DMS114 treated with DMSO at 0.1 percent for 48 hours (cell line): ENCODE results near the gene RSPH4A.
"Not testable (repeated sequence)": the region's sequence is repeated elsewhere in the genome, so short reads cannot be mapped to it uniquely, and the experiment has no call there.

Experiments
- DNase-seq: peaks from one replicate; lab custom pipeline; 2025; ENCODE audit not compliant: unreplicated experiment; lab: John Stamatoyannopoulos, UW

The RSPH4A gene

GRCh38 chr6:116615937-116616736 lies at the start of gene RSPH4A:
RSPH4A (plus strand) TSS chr6:116616479; CDS start chr6:116616624, 145 bp downstream.
- peak; percentile 98 for DNase-seq

DNA sequence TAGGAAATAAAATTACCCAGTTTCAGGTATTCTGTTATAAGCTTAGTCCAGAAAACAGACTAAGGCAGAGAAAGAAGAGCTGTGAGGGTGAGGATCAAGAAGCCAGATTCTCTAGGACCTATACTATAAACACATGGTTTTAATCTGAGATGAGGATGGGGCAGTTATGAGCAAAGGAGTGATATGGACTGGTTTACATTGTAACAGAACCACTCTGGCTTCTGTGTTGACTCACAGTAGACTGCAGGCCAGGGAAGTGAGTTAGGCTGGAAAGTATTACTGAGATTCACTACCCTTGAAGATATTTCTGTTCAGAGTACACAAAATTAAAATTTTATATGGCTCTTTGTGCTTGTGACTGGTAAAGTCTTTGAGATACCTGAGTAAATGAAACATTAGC lies 48.2 kb upstream of the RSPH4A start:
- DNase-seq = no peak

DNA sequence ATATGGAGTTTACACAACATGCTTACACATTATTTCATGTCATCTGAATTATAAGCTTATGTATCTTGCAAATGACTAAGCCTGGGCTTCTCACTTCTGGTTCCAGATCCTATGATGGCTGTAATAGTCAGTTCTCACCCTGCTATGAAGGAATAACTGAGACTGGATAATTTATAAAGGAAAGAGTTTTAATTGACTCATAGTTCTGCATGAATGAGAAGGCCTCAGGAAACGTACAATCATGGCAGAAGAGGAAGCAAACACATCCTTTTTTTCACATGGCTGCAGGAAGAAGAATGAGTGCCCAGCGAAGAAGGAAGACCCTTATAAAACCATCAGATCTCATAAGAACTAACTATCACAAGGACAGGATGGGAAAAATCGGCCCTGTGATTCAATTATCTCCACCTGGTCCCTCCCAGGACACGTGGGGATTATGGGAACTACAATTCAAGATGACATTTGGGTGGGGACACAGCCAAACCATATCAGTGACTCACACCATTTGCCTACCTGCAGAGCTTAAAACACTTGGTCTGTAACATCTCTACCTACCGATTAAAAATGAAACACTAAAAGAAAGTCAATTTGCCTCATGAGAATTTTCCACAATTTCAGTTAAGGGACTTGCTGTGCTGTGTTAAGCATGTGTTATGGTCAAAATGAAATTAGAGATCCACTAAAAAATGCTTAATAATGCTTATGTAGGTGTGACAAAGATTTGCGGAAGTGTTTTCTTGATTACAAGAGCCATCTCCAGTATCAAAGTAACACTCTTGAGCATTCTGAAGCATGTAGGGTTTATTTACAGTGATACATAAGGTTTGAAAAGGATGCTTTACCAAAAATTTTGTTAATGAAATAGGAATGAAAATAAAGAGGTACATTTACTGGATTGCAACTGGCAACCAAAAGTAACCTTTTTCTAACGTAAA lies 47.2 kb upstream of the RSPH4A start:
- DNase-seq = no peak

GRCh38 chr6:116570856-116571682 lies 45.2 kb upstream of the RSPH4A start, which contains the start of gene RWDD1:
RWDD1 (plus strand) TSS chr6:116571504; CDS start chr6:116571583, 79 bp downstream.
- peak; percentile 95 for DNase-seq

- DNase-seq = no peak
Observed at GRCh38 chr6:116571683-116572000, 44.6 kb upstream of the RSPH4A start.

GRCh38 chr6:116572162-116572561 lies 44.1 kb upstream of the RSPH4A start:
- DNase-seq = no peak

DNA sequence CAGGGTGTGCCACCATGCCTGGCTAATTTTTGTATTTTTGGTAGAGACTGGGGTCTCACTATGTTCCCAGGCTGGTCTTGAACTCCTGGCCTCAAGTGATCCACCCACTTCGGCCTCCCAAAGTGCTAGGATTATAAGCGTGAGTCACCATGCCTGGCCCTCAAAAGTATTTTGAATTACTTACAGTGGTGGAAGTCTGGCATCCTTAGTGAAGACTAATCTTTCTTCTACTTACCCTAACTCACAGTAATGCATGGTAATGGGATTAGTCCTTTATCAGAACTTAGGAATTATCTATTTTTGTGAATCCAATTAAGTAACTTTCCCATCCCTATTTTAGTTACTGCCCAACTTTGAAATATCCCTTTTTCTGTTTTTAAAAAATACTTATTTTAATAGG lies 41.1 kb upstream of the RSPH4A start:
- DNase-seq = no peak

- DNase-seq = no peak
Observed at GRCh38 chr6:116577486-116577885, 38.8 kb upstream of the RSPH4A start.

DNA sequence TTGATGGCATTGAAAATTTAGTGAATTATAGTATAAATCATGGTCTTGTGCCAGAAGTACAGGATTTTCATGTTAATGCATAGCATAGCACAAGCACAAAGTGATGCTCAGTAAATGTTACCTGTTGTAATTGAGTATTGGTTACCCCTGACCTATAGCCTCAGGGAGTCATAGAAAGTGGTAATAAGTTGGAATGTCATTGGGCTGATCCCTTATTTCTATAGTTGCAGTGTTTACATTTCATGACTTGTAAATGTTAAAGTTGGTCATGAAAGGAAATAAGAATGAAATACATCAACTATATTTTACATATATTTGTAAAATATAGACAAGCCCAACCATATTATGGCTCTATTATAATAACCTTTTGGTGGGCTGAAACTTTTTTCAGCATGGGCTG lies 37.9 kb upstream of the RSPH4A start:
- DNase-seq = no peak

- no peak for DNase-seq
Observed at GRCh38 chr6:116579143-116579542, 37.1 kb upstream of the RSPH4A start.

DNA sequence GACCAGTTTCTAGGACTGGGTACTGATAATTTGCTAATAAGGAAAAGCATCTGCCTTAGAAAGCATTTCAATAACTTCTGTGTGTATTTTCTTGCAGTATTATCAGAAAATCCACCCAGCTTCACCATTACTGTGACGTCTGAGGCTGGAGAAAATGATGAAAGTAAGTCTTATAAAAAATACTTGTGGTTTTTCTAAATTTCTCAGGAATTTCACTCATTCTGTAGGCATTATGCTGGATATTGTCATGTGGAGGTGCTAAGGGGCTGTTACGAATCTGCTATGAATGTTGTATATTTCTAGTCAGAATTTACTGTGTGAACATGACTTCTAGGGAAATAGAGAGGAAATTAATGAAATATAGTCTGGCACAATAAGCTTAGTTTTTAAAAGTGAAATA lies 36.1 kb upstream of the RSPH4A start:
- no peak for DNase-seq

GRCh38 chr6:116586276-116586675 lies 30.0 kb upstream of the RSPH4A start:
- DNase-seq = no peak

DNA sequence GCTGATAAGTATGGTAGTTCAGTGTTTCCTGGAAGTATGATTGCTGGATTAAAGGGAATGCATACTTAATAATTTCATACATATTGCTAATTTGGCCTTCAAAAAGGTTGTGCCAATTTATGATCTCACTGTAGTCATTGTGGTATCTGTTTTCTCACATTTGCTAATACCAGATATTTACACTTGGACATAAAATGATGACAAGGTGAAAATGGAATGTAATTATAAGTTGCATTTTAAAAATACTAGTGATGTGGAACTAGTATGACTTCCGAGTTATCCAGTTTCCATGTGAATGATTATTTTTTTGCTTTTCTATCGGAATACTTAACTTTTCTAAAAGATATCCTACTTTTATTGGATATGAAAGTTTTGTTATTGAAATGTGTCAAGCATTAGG lies 29.5 kb upstream of the RSPH4A start:
- no peak for DNase-seq

GRCh38 chr6:116595247-116595646 lies 21.0 kb upstream of the RSPH4A start:
- no peak for DNase-seq

GRCh38 chr6:116596815-116597214 lies 19.5 kb upstream of the RSPH4A start:
- no peak for DNase-seq

DNA sequence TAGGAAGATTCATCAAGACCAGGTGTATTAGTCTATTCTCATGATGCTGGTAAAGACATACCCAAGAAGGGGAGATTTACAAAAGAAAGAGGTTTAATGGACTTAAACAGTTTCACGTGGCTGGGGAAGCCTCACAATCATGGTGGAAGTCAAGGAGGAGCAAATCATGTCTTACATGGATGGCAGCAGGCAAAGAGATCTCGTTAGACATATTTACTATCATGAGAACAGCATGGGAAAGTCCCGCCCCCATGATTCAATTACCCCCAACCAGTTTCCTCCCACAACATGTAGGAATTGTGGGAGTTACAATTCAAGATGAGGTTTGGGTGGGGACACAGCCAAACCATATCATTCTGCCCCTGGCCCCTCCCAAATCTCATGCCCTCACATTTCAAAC lies 12.4 kb upstream of the RSPH4A start:
- DNase-seq = not testable (repeated sequence)

DNA sequence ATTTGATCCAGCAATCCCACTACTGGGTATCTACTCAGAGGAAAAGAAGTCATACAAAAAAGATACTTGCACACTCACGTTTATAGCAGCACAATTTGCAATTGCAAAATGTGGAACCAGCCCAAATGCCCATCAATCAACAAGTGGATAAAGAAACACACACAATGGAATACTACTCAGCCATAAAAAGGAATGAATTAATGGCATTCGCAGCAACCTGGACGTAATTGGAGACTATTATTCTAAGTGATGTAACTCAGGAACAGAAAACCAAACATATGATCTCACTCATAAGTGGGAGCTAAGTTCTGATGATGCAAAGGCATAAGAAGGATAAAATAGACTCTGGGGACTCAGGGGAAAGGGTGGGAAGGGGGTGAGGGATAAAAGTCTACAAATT lies 11.4 kb upstream of the RSPH4A start:
- not testable (repeated sequence) for DNase-seq

- DNase-seq = no peak
Observed at GRCh38 chr6:116605935-116606334, 10.3 kb upstream of the RSPH4A start.

- no peak for DNase-seq
Observed at GRCh38 chr6:116611056-116611455, 5.2 kb upstream of the RSPH4A start.

GRCh38 chr6:116616737-116617053 lies 416 bp downstream of the RSPH4A start:
- DNase-seq = no peak

- DNase-seq = no peak
Observed at GRCh38 chr6:116624036-116624805, 7.9 kb downstream of the RSPH4A start.
